UCSD-AML1 (cell line): ENCODE data around the gene STIL.
"Not testable (repeated sequence)": the region's sequence is repeated elsewhere in the genome, so short reads cannot be mapped to it uniquely, and the experiment has no call there.

ENCODE experiments used
- DNase-seq: peaks from one replicate; lab custom pipeline; 2025; ENCODE audit not compliant: unreplicated experiment; lab: John Stamatoyannopoulos, UW

The STIL gene

DNA sequence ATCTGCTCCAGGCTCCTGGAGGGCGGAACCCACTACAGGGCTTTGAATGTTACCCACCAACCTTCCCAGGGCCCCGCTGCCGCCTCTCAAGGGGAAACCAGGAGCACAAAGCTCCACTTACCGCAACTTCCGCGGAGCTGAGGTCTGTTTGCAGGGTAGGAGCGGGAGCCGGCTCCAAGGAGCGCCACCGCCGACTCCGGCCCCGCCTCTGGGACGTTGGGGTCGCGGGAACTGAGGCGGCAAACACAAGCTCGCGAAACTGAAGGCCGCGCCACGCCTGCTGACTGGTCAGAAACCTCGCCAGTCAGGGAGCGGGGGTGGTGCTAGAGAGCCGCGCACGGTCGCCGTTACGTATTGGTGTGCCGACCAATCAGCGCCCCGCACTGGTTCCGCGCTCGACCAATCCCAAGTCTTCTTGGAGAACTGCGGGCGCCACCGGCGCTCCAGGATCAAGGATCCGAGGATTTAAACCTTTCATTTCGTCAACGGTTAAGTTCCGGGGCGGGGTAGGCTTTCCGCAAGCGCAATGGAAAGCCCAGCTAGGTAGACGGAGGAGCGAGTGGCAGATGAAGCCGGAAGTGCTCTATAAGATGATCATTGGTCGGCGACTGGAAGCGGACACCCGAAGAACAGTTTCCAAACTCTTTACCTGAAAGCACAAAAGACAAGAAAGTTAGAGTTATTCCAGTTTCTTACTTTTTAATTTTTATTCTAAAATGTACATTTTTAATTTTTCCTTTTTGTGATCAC lies at the start of gene STIL:
TSS of gene STIL (minus strand) at position 233 of the 750 bp plus-strand sequence. CDS start 3,828 bp downstream, outside the sequence.
- peak; percentile 99 for DNase-seq

DNA sequence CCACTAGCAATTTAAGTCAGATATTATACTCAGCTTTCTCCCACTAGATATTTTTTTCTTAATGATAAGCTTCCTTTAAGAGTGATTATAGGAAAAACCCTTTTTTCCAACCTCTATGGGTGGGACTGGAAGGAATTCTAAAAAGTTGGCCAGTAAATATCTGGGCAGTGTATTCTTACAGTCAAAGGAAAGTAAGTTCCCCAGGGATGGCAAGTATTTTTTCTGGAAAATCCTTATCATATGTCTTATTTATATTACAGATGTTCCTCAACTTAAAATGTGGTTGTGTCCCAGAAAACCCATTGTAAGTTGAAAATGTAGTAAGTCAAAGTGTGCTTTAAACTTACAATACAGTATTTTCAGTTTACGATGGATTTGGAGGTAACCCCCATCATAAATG lies 48.9 kb upstream of the STIL start:
- DNase-seq, result no peak

DNA sequence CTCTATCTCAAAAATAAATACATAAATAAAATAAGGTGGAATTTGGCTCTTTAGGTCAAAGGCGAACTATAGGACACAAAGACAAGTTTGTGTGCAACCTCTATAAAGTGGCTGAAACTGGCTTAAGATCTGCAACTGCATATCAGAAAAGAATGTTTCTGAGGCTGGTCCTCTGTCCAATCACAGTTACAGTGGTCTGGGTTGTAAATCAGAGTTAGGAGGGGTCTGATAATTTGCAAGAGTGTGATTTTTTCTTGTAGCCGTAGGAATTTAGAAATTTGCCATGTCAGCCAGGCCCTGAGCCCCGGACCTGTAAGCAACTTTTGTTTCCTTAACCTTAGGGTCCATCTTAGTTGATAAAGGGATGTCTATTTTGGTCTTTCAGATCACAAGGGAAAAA lies 47.4 kb upstream of the STIL start:
- no peak for DNase-seq

DNA sequence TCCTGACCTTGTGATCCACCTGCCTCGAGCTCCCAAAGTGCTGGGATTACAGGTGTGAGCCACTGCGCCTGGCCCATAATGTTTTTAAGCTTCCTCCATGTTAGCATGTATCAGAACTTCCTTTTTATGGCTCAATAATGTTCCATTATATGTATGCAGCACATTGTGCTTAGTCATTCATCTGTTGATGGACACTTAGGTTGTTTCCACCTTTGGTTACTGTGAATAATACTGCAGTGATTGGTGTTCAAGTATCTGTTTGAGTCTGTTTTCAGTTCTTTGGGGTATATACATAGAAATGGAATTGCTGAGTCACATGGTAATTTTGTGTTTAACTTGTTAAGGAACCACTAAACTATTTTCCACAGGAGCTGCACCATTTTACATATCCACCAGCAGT lies 37.4 kb upstream of the STIL start:
- DNase-seq, result no peak

DNA sequence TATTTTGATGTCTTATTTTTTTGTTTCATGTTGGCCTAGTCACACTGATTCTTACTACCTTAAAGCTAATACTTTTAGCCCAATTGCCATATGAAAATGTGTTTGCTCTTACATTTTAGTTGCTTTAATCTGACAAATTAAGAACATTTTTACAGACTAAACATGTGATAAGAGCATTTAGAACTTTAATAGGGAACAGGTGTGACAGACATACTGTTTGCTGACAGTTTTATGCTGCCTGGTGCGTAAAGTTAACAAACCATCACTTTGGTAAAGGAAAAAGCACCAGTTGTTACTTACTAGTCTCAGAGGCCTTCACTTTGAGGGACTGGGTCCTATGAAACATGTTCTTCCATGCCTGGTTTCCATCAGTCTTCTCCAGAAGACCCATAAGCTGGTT lies 34.3 kb upstream of the STIL start:
- DNase-seq, result no peak

DNA sequence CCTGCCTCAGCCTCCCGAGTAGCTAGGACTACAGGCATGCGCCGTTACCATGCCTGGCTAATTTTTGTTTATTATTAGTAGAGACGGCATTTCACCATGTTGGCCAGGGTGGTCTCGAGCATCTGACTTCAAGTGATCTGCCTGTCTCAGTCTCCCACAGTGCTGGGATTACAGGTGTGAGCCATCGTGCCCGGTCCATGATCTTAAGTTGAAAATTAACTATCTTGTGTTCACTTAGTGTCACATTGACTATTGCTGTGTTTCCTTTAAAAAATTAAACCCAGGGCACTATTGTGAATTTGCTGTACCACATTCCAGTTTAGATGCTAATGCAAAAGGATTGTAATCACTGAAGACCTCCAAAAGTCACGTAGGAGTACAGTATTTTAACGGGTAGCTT lies 33.8 kb upstream of the STIL start:
- DNase-seq, result no peak

DNA sequence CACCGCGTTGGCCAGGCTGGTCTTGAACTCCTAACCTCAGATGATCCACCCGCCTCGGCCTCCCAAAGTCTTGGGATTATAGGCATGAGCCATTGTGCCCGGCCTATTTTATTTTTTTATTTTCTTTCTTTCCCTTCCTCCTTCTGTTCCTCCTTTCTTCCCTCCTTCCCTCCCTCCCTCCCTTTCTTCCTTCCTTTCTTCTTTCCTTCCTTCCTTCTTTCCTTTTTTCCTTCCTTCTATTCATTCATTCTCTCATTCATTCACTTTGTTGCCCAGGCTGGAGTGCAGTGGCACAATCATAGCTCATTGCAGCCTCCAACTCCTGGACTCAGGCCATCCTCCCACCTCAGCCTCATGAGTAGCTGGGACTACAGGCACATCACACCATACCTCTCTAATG lies 33.0 kb upstream of the STIL start:
- DNase-seq, result not testable (repeated sequence)

DNA sequence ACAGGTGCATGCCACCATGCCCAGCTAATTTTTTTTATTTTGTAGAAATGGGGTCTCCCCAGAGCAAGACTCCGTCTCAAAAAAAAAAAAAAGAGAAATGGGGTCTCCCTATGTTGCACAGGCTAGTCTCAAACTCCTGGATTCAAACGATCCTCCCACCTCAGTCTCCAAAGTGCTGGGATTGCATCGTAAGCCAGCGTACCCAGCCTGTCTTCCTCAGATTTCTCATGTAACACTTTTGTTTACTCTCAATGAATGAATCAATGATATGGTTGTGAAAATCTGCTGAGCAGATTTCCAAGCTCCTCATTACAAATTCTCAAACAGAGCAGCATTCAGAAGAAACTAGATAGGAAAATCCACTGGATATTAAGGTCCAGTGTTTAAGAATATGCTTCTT lies 26.3 kb upstream of the STIL start:
- no peak for DNase-seq

DNA sequence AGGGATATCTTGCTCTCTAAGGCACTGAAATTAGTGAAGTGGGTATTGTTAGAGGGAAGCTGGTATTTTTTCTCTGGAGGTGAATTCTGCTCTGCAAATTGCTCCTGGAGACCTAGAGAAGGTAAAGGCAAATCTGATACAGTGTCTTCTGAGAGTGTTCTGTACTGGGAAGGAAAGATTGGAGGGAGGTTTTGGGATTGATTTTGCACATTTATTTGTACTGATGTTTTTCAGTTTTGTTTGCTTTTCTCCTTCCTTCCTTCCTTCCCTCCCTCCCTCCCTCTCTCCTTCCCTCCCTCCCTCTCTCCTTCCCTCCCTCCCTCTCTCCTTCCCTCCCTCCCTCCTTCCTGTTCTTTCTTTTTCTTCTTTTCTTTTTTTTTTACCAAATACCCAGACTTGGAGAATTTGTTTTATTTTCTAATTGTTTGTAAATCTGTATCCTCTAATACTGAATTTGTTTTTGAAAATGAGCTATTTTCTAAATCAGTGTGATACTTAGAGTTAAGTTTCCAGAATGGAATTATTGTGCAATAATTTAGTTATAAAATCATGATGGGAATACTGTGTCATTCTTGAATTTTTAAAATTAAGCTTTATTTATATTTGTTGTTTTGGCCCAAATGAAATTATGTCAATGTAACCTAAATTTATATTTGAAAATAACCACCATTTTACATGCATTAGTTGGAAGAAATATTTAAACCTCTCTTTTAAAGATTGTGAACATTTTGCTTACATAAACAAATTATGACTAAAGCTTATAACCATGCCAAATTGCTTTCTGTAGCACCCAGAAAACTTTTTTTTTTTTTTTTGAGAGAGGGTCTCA lies 24.5 kb upstream of the STIL start:
- DNase-seq, result no peak

DNA sequence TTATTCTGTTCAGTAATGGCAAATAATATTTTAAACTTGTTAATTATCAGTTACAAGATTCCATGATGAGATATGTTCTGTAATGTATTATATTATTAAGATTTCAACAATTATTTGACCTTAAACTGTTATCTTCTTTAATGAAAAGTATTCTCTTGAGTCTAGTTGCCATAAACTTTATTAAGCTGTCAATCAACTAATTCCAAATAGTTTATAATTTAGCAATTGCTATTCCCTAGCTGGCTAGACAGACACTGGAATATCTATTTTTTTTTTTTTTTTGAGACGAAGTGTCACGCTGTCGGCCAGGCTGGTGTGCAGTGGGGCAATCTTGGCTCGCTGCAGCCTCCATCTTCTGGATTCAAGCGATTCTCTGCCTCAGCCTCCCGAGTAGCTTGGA lies 23.4 kb upstream of the STIL start:
- DNase-seq, result no peak

DNA sequence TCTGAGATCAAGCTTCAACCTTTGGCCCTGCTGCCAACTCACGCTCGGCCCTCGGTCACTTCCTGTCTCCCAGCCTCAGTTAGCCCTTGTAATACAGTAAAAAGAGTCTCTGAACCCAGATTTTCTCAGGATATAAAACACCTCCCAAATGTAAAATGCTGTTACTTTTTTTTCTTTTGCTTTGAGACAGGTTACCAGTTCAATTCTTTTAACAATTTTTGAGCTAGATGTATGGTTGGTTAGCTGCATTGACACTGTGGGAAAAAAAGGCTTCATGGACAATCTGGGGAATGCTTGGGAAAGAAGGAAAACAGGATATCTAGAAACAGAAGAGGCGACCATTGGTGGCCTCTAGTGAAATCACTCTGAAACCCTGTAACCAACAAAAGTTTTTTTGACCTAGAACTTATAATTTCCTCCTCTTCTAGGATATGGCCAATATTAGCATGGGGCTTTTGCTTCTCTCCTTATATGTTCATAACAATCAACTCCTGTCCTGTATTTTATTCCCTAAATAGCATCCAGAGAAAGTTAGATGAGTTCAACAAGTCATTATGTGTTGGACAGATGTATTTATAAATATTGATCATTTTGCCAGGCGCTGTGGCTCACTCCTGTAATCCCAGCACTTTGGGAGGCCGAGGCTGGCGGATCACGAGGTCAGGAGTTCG lies 21.0 kb upstream of the STIL start:
- DNase-seq, result no peak

DNA sequence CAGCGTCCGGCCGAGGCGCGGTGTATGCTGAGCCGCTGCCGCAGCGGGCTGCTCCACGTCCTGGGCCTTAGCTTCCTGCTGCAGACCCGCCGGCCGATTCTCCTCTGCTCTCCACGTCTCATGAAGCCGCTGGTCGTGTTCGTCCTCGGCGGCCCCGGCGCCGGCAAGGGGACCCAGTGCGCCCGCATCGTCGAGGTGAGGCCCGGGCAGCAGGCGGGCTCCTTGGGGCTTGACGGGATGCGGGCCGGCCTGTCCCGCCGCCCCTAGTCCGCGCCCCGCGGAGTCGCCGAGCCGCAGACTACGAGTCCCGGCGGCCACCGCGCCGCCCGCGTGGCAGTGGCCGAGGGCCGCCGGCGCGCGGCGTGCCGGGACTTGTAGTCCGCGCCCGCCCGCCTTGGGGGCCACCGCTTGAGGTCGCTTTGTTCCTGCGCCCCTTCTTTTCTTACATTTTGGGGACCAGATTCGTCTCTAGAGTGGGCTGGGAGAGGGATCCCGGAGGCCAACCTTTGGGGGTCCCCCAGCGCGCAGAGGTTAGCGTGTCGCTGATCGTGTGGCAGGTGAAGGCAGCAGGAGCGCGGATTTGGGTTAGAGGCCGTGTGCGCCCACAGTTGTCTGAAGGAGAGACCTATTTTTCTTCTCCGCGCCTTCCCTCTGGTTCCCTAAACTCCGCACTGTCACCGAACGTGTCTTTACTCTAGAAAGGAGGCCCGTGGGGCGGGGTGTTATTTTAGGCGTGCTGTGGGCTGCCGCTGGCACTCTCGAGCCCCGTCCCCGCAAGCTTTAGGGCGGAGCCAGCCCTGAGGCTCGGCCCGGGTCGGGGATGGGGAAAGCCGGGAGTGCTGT lies 20.2 kb upstream of the STIL start:
- peak; percentile 83 for DNase-seq

DNA sequence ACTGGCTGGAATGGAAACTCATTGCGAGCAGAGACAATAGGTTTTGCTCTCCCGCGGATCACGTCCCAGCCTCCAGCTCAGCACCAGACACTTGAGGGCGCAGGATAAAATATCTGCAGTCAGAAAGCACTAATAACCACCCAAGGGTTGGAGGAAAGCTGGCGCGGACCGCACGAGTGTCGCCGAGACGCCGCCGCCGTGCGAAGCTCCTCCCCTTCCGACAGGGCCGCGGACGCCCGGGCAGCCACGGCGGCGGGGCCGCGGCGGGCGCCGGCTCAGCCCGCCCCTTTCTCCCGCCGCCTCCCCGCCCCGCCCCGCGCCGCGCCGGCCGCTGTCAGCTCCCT lies 19.6 kb upstream of the STIL start, which contains the start of gene CMPK1:
TSS of gene CMPK1 (plus strand) at position 213 of the 344 bp plus-strand sequence. CDS start 156 bp downstream, outside the sequence.
- DNase-seq, result peak; percentile 86

DNA sequence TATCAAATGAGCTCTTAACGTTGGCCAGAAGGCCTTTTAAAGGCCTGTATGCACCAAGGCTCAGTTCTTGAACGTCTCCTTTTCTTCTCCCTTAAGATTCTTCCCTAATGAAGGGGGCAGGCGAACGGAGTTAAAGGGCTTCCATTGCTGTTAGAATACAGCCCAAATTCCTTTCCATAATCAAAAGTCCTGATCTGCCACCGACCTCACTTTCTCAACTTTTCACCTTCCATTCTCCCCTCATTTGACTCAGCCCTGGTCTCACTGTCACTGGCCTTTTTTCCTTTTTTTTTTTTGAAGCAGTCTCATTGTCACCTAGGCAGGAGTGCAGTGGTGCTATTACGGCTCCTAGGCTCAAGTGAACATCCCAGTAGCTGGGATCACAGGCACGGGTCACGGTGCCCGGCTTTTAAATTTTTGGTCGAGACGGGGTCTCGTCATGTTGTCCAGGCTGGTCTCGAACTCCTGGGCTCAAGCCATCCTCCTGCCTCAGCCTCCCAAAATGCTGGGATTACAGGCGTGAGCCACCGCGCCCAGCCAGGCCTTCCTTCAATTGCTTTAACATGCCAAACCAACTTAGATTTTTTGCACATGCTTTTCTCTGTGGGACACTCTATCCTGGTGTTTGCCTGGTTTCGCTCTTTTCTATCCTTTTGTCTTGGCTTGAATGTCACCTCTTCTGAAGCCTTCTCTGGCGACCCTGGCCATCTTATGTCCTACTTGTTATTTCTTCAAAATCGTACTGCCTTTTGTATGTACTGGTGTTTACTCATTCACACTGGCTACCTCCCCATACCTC lies 19.0 kb upstream of the STIL start:
- DNase-seq, result no peak

DNA sequence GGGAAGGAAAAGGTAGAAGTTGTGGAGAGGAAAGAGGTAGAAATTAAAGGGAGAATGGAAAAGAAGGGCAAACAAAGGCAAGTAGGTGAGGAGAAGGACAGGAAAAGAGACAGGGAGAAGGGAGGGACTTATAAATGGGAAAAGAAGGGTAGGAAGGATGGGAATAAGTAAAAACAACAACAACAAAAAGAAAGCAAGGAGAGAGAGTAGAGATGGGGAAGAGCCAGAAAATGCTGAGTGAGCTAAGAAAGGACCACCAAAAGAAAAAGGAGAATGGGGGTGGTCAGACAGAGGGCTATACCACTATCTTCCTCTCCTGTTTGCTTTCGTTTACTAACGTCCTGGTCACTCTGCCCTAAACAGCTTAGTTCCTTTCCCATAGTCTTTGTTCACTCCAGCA lies 17.9 kb upstream of the STIL start:
- no peak for DNase-seq

DNA sequence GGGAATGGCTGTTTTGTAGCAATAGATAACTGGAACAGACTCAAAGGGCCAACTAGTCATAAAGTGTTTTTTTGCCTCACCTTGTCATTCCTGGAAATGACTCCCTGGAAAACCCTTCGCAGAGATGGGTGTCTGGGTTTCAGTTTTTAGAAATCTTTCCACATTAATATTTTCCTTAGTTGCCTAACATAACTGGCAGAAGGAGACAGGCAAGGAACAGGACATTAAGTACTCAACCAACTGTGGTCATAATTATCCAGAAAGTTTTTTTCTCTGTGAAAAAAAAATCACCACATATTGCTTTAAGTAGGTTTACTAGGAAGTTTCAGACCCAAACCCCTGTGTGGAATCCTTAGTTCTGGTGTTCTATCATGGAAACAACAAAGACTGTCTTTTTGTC lies 16.3 kb upstream of the STIL start:
- DNase-seq, result no peak

DNA sequence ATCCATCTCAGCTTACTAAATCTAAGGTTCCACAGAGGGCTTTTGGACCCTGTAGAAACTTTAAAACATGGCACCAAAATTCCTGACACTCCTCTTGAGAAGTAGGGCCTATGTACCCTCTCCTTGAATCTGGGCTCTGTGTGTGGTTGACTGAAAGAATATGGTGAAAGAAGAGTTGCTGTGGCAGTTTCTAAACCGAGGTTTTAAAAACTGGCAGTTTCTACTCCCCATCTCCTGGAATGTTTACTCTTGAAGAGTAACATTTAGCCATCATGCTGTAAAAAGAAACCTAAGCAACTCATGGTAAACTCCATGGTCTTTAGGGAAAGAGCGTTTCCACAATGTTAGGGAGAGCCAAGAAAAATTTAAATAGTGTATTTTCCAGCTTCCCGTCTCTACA lies 15.0 kb upstream of the STIL start:
- DNase-seq, result no peak

DNA sequence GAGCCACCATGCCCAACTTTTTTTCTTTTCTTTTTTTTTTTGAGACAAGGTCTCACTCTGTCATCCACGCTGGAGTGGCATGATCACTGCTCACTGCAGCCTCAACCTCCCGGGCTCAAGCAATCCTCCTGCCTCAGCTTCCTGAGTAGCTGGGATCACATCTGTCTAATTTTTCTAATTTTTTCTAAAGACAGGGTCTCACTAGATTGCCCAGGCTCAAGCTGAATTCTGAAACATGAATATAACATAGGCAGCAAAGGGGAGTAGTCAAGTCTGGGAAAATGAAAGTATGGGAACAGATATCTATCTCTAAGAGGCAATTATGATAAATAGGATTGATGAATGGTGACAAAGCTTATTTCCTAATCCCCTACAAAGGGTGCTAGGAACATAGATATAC lies 12.3 kb upstream of the STIL start:
- no peak for DNase-seq

DNA sequence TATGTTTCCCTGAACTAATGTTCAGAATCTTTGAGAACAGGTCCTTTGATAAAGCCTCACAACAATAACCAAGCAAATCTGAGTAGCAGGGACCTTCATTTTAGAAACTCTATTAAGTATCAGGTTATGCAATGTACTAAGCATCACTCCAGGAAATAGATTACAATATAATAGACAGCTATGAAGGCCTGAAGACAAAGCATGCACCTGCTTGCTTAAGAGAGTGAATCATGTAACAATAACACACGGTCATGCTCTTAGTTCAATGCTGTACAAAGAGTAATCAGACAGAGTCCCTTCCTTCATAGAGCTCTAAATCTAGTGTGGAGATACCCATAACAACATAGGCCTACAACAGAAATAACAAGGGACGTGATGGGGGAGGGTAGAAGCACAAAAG lies 11.6 kb upstream of the STIL start:
- no peak for DNase-seq

DNA sequence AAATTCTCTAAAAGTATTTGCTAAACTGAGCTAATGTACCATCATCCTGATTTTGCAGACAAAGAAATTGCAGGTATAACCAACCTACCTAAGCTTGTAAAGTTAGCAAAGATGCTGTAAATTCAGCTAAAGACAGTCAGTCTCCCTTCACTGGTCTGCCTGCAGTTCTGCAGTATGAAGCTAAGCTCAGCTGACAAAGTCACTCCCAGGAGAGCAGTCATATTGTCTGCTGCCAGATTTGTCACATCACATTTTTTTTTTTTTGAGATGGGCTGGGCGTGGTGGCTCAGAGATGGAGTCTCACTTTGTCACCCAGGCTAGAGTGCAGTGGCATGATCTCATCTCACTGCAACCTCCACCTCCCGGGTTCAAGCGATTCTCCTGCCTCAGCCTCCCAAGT lies 10.7 kb upstream of the STIL start:
- DNase-seq, result no peak
